Measurements from ENCODE around the gene MAPKBP1. TPM values are rescaled to one million over a fixed set of nuclear protein-coding genes. Genes with fewer than 3 reads are reported as not detected.

Gene MAPKBP1
- total RNA-seq, 2 experiments from 2014 or later = 16.6 to 17.2 TPM

DNA sequence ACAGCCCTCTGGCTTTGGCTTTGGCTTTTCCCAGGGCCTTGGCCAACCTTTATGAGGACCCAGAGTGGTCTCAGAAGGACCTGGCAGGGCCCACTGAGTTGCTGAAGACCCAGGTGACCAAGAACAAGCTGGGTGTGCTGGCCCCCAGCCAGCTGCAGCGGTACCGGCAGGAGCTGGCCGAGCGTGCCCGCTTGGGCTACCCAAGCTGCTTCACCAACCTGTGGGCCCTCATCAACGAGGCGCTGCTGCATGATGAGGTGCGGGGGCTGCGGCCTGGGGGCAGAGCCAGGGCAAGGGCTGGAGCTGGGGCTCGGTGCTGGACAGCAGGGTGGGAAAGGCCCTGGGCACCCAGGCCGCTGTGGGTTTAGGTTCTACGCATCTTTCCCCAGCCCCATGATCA lies 70.5 kb downstream of the MAPKBP1 start:
- ChIA-PET CTCF (interaction anchor here (1.8 kb wide), 1 partner anchor 60 kb away, joined by 4 read pairs; no protein-coding TSS in a partner anchor), POLR2A (interaction anchor here (1.6 kb wide), 1 partner anchor 17 kb away, joined by 5 read pairs; no protein-coding TSS in a partner anchor)
- Mint-ChIP-seq H3K4me1 (ENCODE audit: low read depth) (peaks cover 7% of the 10 kb centered on the region), H3K36me3 (ENCODE audit: low read depth) (peaks cover 3% of the 10 kb centered on the region), H3K27me3 (no peaks in the 10 kb centered on the region), H3K27ac (no peak overlapping the region), H3K9me3 (no peaks in the 10 kb centered on the region), H3K4me3 (no peak overlapping the region)
- TF ChIP-seq, protein P1, sequence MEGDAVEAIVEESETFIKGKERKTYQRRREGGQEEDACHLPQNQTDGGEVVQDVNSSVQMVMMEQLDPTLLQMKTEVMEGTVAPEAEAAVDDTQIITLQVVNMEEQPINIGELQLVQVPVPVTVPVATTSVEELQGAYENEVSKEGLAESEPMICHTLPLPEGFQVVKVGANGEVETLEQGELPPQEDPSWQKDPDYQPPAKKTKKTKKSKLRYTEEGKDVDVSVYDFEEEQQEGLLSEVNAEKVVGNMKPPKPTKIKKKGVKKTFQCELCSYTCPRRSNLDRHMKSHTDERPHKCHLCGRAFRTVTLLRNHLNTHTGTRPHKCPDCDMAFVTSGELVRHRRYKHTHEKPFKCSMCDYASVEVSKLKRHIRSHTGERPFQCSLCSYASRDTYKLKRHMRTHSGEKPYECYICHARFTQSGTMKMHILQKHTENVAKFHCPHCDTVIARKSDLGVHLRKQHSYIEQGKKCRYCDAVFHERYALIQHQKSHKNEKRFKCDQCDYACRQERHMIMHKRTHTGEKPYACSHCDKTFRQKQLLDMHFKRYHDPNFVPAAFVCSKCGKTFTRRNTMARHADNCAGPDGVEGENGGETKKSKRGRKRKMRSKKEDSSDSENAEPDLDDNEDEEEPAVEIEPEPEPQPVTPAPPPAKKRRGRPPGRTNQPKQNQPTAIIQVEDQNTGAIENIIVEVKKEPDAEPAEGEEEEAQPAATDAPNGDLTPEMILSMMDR (IDR thresholded peaks at IDR 0.05) = no peak
- intact Hi-C loops (cut with micrococcal nuclease) = no loop called here
- DNase-seq (no peak), ATAC-seq (no peak)

DNA sequence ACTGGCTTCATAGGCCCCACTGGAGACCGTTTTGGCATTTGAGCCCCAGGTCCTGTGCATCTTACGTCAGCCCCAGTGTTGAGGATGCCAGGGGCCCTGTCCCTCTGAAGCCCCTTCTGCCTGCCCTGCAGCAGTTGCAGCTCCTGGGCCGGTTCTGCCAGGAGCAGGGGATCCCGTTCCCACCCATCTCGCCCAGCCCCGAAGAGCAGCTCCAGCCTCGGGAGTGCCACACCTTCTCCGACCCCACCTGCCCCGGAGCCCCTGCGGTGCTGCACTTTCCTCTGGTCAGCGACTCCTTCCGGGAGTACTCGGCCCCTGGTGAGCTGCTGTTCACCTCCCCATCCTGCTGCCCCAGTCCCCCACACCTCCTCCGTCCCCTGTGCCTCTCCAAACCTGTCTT lies 72.9 kb downstream of the MAPKBP1 start:
- intact Hi-C loops (cut with micrococcal nuclease) = no loop called here
- ChIA-PET CTCF (no interaction called here), POLR2A (no interaction called here)
- Mint-ChIP-seq H3K9me3 (no peaks in the 10 kb centered on the region), H3K27ac (no peak overlapping the region), H3K36me3 (ENCODE audit: low read depth) (peaks cover 3% of the 10 kb centered on the region), H3K27me3 (no peaks in the 10 kb centered on the region), H3K4me3 (no peak overlapping the region), H3K4me1 (ENCODE audit: low read depth) (peaks cover 7% of the 10 kb centered on the region)
- ATAC-seq = no peak
- DNase-seq = no peak
- TF ChIP-seq, protein P1 (IDR thresholded peaks at IDR 0.05) = no peak

DNA sequence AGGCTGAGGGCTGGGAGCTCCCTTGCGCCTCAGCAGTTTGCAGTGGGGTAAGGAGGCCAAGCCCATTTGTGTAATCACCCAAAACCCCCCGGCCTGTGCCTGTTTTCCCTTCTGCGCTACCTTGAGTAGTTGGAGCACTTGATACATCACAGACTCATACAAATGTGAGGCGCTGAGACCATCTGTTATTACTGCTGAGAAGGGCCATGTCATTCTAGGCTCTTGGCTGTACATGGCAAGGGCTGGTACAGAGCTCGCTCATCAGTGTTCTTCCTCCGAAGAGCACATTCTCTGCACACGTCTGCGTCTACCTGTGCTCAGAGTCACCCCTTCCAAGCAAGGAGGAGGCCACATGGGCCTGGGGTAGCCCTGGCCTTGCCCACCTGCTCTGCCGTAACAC lies 73.7 kb downstream of the MAPKBP1 start:
- Mint-ChIP-seq H3K27ac (no peak overlapping the region), H3K4me3 (no peak overlapping the region), H3K36me3 (ENCODE audit: low read depth) (peaks cover 3% of the 10 kb centered on the region), H3K4me1 (ENCODE audit: low read depth) (peaks cover 7% of the 10 kb centered on the region), H3K27me3 (no peaks in the 10 kb centered on the region), H3K9me3 (no peaks in the 10 kb centered on the region)
- POLR2A ChIA-PET = no interaction called here
- no peak for DNase-seq
- ATAC-seq = no peak
- TF ChIP-seq, protein P1 (IDR thresholded peaks at IDR 0.05) = no peak
- intact Hi-C loops (cut with micrococcal nuclease) = no loop called here
- CTCF ChIA-PET = no interaction called here

DNA sequence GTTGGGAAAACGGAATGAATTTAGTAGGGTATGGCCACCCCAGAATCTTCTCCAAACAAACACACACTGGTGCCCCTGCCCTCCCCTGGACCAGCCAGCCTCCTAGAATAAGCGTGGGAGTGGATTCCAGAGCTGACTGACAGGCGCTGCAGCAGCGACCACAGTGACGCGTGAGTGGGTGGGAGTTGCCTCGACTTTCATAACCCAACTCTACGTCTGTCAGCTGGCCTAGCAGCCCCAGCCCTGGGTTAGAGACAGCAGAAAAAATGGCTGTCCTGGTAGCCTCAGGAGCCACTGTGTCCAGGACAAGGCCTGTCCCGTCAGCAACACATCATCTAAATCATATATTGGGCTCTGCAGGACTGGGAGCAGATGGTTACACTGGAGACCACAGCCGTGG lies 74.3 kb downstream of the MAPKBP1 start:
- Mint-ChIP-seq H3K27me3 (no peaks in the 10 kb centered on the region), H3K9me3 (no peaks in the 10 kb centered on the region), H3K27ac (peak overlapping the region; percentile 20), H3K36me3 (ENCODE audit: low read depth) (peaks cover 3% of the 10 kb centered on the region), H3K4me3 (no peak overlapping the region), H3K4me1 (ENCODE audit: low read depth) (peaks cover 7% of the 10 kb centered on the region)
- intact Hi-C loops (cut with micrococcal nuclease) = no loop called here
- ChIA-PET POLR2A (interaction anchor here (0.8 kb wide), 1 partner anchor 14 kb away, joined by 3 read pairs; no protein-coding TSS in a partner anchor), CTCF (no interaction called here)
- TF ChIP-seq, protein P1 (IDR thresholded peaks at IDR 0.05) = no peak
- peak; percentile 77 for DNase-seq
- peak; percentile 75 for ATAC-seq

DNA sequence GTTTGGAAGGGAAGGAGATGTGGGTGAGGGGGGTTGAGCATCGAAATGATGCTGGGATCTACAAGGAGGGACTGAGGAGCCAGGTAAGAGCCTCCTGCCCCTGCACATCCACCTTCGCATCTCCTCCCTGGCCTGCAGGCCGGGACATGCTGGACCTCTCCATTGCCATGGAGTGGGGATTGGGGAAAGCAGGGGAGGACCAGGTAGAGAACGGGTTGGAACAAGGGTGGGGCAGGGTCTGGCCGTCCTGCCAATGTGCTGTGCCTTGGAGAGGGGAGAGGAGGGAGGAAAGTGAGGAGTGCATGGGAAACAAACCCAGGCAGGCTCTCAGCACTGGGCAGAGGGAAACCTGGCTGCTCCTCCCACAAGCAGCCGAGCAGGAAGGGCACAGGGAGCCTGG lies 74.9 kb downstream of the MAPKBP1 start:
- no peaks in the 10 kb centered on the region for H3K9me3 Mint-ChIP-seq

More for the DNA sequence above, 74.9 kb downstream of the MAPKBP1 start:
- Mint-ChIP-seq H3K27me3 (no peaks in the 10 kb centered on the region), H3K36me3 (ENCODE audit: low read depth) (peaks cover 3% of the 10 kb centered on the region), H3K27ac (no peak overlapping the region), H3K4me3 (no peak overlapping the region), H3K4me1 (ENCODE audit: low read depth) (peaks cover 7% of the 10 kb centered on the region)
- ATAC-seq (no peak), DNase-seq (no peak)
- TF ChIP-seq, protein P1 (IDR thresholded peaks at IDR 0.05) = no peak
- intact Hi-C loops (cut with micrococcal nuclease) = no loop called here
- ChIA-PET POLR2A (interaction anchor here (0.8 kb wide), 1 partner anchor 14 kb away, joined by 3 read pairs; no protein-coding TSS in a partner anchor), CTCF (no interaction called here)
